GM12878 (cell line): ENCODE results near the gene MS4A6E. TPM values are rescaled to one million over a fixed set of nuclear protein-coding genes. Genes with fewer than 3 reads are reported as not detected.

Source experiments
- ATAC-seq: fragments of 200-7000 bp; cut with Tn5 transposase; 3 replicates; pipeline ENCODE4 v1.9.1; 2020; ENCODE audit warnings: mild to moderate bottlenecking, moderate library complexity
- BruUV-seq: library from RNA; stranded (reverse); fragments of 400-500 nt; replicated peaks from 2 replicates; lab custom pipeline; 2021; lab: Mats Ljungman, UMichigan
- CTCF ChIA-PET: fragments of 300-600 bp; sonication (Branson Sonifier 250); formaldehyde crosslinking; extraction: SDS; loops from one replicate; lab custom pipeline; 2021; ENCODE audit warnings: inconsistent platforms; lab: Yijun Ruan, JAX
- POLR2A ChIA-PET: fragments of 350-600 bp; formaldehyde crosslinking; extraction: SDS; loops from one replicate; lab custom pipeline; 2021; ENCODE audit warnings: inconsistent platforms; lab: Charles Lee
- RAD21 ChIA-PET: fragments of 300-600 bp; sonication (Branson Sonifier 250); formaldehyde crosslinking; loops from one replicate; lab custom pipeline; 2023; ENCODE audit warnings: antibody characterized with exemption; ENCODE audit not compliant: unreplicated experiment; lab: Charles Lee
- SMC1A ChIA-PET: fragments of 300-600 bp; sonication (Branson Sonifier 250); formaldehyde crosslinking; loops from one replicate; lab custom pipeline; 2023; ENCODE audit not compliant: unreplicated experiment, uncharacterized antibody; lab: Charles Lee
- DNase-seq: peaks from one replicate; pipeline ENCODE4 v3.0.0-alpha.2; 2011; ENCODE audit warnings: low read depth, low spot score
- FAIRE-seq: peaks from 3 replicates; lab custom pipeline; 2011; peaks lifted over from hg19 to GRCh38; lab: Jason Lieb, UNC
- H2AFZ ChIP-seq: 2 replicates; pipeline ENCODE4 v1.6.0; 2011; ENCODE audit warnings: low read depth, low read length, control low read depth; ENCODE audit not compliant: control insufficient read depth
- H3K27ac ChIP-seq: 2 replicates; pipeline ENCODE4 v1.5.1; 2011; ENCODE audit warnings: control low read depth; ENCODE audit not compliant: control insufficient read depth, insufficient read depth
- H3K27me3 ChIP-seq, 2 experiments: replicated peaks in 1 of 2; 2 replicates each; pipeline versions ENCODE4 v1.6.0 to v1.6.1; 2011; ENCODE audit warnings: low read length in 1 of 2; ENCODE audit not compliant: control insufficient read depth in 2 of 2, insufficient read depth in 2 of 2
- H3K36me3 ChIP-seq, 2 experiments: 2 replicates each; pipeline ENCODE4 v1.5.1; 2011; ENCODE audit warnings: low read length in 1 of 2; ENCODE audit not compliant: control insufficient read depth in 2 of 2, insufficient read depth in 2 of 2
- H3K4me1 ChIP-seq: 2 replicates; pipeline ENCODE4 v1.6.1; 2011; ENCODE audit warnings: mild to moderate bottlenecking, low read length, moderate library complexity, mixed read lengths; ENCODE audit not compliant: control insufficient read depth, insufficient read depth
- H3K4me2 ChIP-seq: 2 replicates; pipeline ENCODE4 v1.6.0; 2011; ENCODE audit warnings: control low read depth; ENCODE audit not compliant: control insufficient read depth, insufficient read depth
- H3K4me3 ChIP-seq: fragments of 200-600 bp; sonication (generic); 2 replicates; pipeline ENCODE4 v1.5.1; 2016
- H3K79me2 ChIP-seq: 2 replicates; pipeline ENCODE4 v1.6.0; 2011; ENCODE audit warnings: low read length; ENCODE audit not compliant: control insufficient read depth, insufficient read depth
- H3K9ac ChIP-seq: 2 replicates; pipeline ENCODE4 v1.8.0; 2011; ENCODE audit warnings: low read length, control low read depth, mixed read lengths; ENCODE audit not compliant: control insufficient read depth, insufficient read depth
- H3K9me3 ChIP-seq: replicated peaks from 3 replicates; pipeline ENCODE4 v1.5.1; 2011; ENCODE audit warnings: mild to moderate bottlenecking, low read length; ENCODE audit not compliant: control insufficient read depth, insufficient read depth
- H4K20me1 ChIP-seq: 2 replicates; pipeline ENCODE4 v1.6.0; 2011; ENCODE audit not compliant: control insufficient read depth, insufficient read depth
- BMI1 ChIP-seq: fragments of 450-650 bp; IDR thresholded peaks from 2 replicates; pipeline ENCODE4 v1.6.1; 2016; ENCODE audit warnings: mild to moderate bottlenecking, moderate library complexity, borderline replicate concordance
- CHD1 ChIP-seq: IDR thresholded peaks from 2 replicates; pipeline ENCODE4 v1.6.1; 2012; ENCODE audit warnings: low read depth, low read length, improper control_type of control experiment
- CHD2 ChIP-seq: IDR thresholded peaks from 2 replicates; pipeline ENCODE4 v1.6.1; 2011; ENCODE audit warnings: low read depth, low read length, improper control_type of control experiment, borderline replicate concordance
- CTCF ChIP-seq, 3 experiments: IDR thresholded peaks in 2 of 3; conservative IDR thresholded peaks in 1 of 3; 2 replicates each; pipeline ENCODE4 v1.5.1; 2011; ENCODE audit warnings: low read depth in 3 of 3, low read length in 3 of 3, mild to moderate bottlenecking in 3 of 3, control low read depth in 2 of 3, moderate library complexity in 2 of 3, inconsistent platforms in 1 of 3, mixed read lengths in 1 of 3; ENCODE audit not compliant: control insufficient read depth in 2 of 3, insufficient read depth in 1 of 3; ENCODE audit errors: extremely low read depth in 1 of 3
- ESRRA ChIP-seq: IDR thresholded peaks from 2 replicates; pipeline ENCODE4 v1.6.1; 2012; ENCODE audit warnings: mild to moderate bottlenecking, low read length, improper control_type of control experiment
- ETV6 ChIP-seq, 2 experiments: fragments of 450-650 bp in 1 of 2; IDR thresholded peaks in 1 of 2; conservative IDR thresholded peaks in 1 of 2; 2 replicates each; pipeline ENCODE4 v1.6.1; 2014; ENCODE audit warnings: antibody characterized with exemption in 1 of 2, borderline replicate concordance in 1 of 2, low read depth in 1 of 2, mild to moderate bottlenecking in 1 of 2, moderate library complexity in 1 of 2
- FOS ChIP-seq: IDR thresholded peaks from 3 replicates; pipeline ENCODE4 v1.6.1; 2011; ENCODE audit warnings: borderline replicate concordance; ENCODE audit not compliant: insufficient read length; ENCODE audit errors: extremely low read depth
- HCFC1 ChIP-seq: fragments of 150-350 bp; IDR thresholded peaks from 2 replicates; pipeline ENCODE4 v1.6.1; 2014; ENCODE audit warnings: low read length
- HDAC2 ChIP-seq: fragments of 200-600 bp; sonication (generic); IDR thresholded peaks from 2 replicates; pipeline ENCODE4 v1.6.1; 2017
- IKZF2 ChIP-seq, 2 experiments: fragments of 450-650 bp; IDR thresholded peaks; 2 replicates each; pipeline ENCODE4 v1.6.1; 2017; ENCODE audit warnings: mild to moderate bottlenecking in 2 of 2, moderate library complexity in 2 of 2
- JUND ChIP-seq: IDR thresholded peaks from 2 replicates; pipeline ENCODE4 v1.6.1; 2012; ENCODE audit warnings: low read depth, mild to moderate bottlenecking, low read length, improper control_type of control experiment, moderate library complexity
- PAX5 ChIP-seq: IDR thresholded peaks from 2 replicates; pipeline ENCODE4 v1.6.1; 2011; ENCODE audit warnings: low read depth, low read length, borderline replicate concordance
- PML ChIP-seq: IDR thresholded peaks from 2 replicates; pipeline ENCODE4 v1.6.1; 2012; ENCODE audit warnings: low read length, inconsistent platforms
- RAD51 ChIP-seq: fragments of 450-650 bp; IDR thresholded peaks from 2 replicates; pipeline ENCODE4 v1.6.1; 2016; ENCODE audit warnings: moderate library complexity, mild to moderate bottlenecking, inconsistent platforms
- REST ChIP-seq: IDR thresholded peaks from 2 replicates; pipeline ENCODE4 v1.6.1; 2012; ENCODE audit warnings: mild to moderate bottlenecking, low read depth, low read length
- SMAD1 ChIP-seq: fragments of 450-650 bp; IDR thresholded peaks from 2 replicates; pipeline ENCODE4 v1.6.1; 2018; ENCODE audit warnings: mild to moderate bottlenecking, low read depth; ENCODE audit not compliant: partially characterized antibody
- SMC3 ChIP-seq: IDR thresholded peaks from 2 replicates; pipeline ENCODE4 v1.6.1; 2011; ENCODE audit warnings: low read length, improper control_type of control experiment, borderline replicate concordance
- SP1 ChIP-seq: IDR thresholded peaks from one replicate; pipeline ENCODE4 v1.6.1; 2011; ENCODE audit warnings: low read depth, low read length
- WRNIP1 ChIP-seq: IDR thresholded peaks from 2 replicates; pipeline ENCODE4 v1.6.1; 2011; ENCODE audit warnings: low read depth, low read length, improper control_type of control experiment, borderline replicate concordance
- YY1 ChIP-seq: IDR thresholded peaks from 2 replicates; pipeline ENCODE4 v1.6.1; 2011; ENCODE audit warnings: low read depth, mild to moderate bottlenecking, low read length
- WGBS: methylation state at CpG from one replicate; pipeline ENCODE4 v1.1.6; 2016; ENCODE audit warnings: low lambda C conversion rate; ENCODE audit not compliant: insufficient replicate concordance, insufficient coverage; ENCODE audit errors: missing lambda C conversion rate; 5-methylcytosine and 5-hydroxymethylcytosine counted together
- in situ Hi-C: fragments of 300-500 bp; cut with MboI; formaldehyde crosslinking; loops from 9 replicates; pipeline ENCODE4 v1.14.3; 2018; ENCODE audit warnings: mixed read lengths
- intact Hi-C: fragments of 100-400 bp; cut with micrococcal nuclease; formaldehyde crosslinking; loops from one replicate; pipeline ENCODE4 v1.14.2; 2022; ENCODE audit not compliant: unreplicated experiment
- polyA plus RNA-seq, 11 experiments: library from polyadenylated mRNA; depleted of rRNA in 4 of 11; unstranded in 6 of 11; stranded (reverse) in 5 of 11; fragments of >200 nt; fragmentation: Nextera tagmentation in 4 of 11; fragmentation: Illumina TruSeq in 1 of 11; extraction: Ambion mirVana in 4 of 11; extraction: Trizol in 1 of 11; gene quantifications; 1 replicate in 1 of 11; 2 replicates in 10 of 11; pipeline versions ENCODE4 v1.2.1 to v1.2.3, GENCODE V29; 2011 to 2016; ENCODE audit warnings: inconsistent platforms in 2 of 11, missing spikeins in 2 of 11, low read depth in 1 of 11
- total RNA-seq, 4 experiments: library from RNA; depleted of rRNA in 3 of 4; stranded (reverse); fragments of >200 nt in 3 of 4; fragmentation: Illumina TruSeq in 1 of 4; extraction: Trizol in 1 of 4; gene quantifications; 2 replicates each; pipeline versions ENCODE4 v1.2.1 to v1.2.3, GENCODE V29; 2013 to 2021

MS4A6E gene
- total and polyA plus RNA-seq, 10 of the 15 experiments (the other 5 are each of a cell fraction or from before 2014, with no cell fraction given): 0.14 to 0.86 (median 0.47) TPM; not detected in 5

DNA sequence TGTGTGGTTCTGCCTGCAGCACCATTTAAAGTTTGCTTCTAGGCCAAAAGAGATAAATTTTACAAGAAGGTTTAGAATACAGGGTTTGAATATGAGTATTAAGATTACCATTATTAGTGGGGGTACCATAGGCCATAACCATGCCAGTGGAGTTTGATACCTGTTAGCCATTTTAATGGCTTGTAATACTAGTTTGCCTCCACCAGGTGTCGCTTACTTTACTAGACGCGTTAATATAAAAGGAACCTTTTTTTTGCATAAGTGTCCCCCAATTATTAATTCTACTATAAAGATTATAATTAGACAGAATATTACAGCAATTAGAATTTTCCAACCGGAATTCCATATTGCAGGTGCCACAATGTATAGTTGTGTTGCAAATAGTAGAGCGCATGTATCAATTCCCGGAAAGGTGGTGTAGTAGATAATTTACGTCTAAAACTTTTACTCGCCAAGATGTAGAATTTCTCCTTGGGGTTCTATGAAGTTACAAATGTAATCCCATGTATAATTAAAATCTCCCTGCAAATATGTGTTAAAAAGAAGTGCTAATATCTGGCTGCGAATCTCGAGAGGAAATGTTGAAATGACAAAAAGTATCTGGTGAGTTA, 16.1 kb downstream of the MS4A6E start:
- in situ Hi-C loops: no loop called here
- ATAC-seq: no peak
- Histone ChIP-seq H3K4me1 (peaks cover 16% of the 10 kb centered on the region), H2AFZ (no peak overlapping the region), H3K9ac (no peak overlapping the region), H3K4me3 (no peak overlapping the region), H3K4me2 (no peak overlapping the region), H3K27ac (no peak overlapping the region), H3K79me2 (no peaks in the 10 kb centered on the region), H3K36me3 (no peaks in the 10 kb centered on the region), H3K27me3 (no peaks in the 10 kb centered on the region), H3K9me3 (no peaks in the 10 kb centered on the region), H4K20me1 (no peaks in the 10 kb centered on the region)
- BruUV-seq: no TSS peak
- WGBS: 59% methylated on average over 10 of the region's 10 CpGs
- ChIA-PET POLR2A (interaction anchor here (0.7 kb wide), 1 partner anchor 137 kb away, joined by 3 read pairs; no protein-coding TSS in a partner anchor), SMC1A (interaction anchor here (0.6 to 6.6 kb wide), 13 partner anchors 9 to 449 kb away, joined by 3 to 116 read pairs (median 9); no protein-coding TSS in a partner anchor), RAD21 (interaction anchor here (0.7 to 4.5 kb wide), 7 partner anchors 9 to 144 kb away, joined by 3 to 83 read pairs (median 4); no protein-coding TSS in a partner anchor), CTCF (interaction anchor here (0.7 to 9.9 kb wide), 25 partner anchors 9 to 420 kb away, joined by 3 to 200 read pairs (median 4); no protein-coding TSS in a partner anchor)
- intact Hi-C loops: loop anchor here (10.0 kb wide), 1 partner anchor 518 kb away; no protein-coding TSS in a partner anchor
- no peak for DNase-seq
- FAIRE-seq: no peak
- no peak for TF ChIP-seq CHD2
- TF ChIP-seq YY1: peak; percentile 30; the same call in 1 of the 2 replicates
- TF ChIP-seq BMI1: no peak
- peak; percentile 43 to 54 (median 53) for TF ChIP-seq CTCF (IDR thresholded peaks at IDR 0.05 in 2 of 3, conservative IDR thresholded peaks at IDR 0.05 in 1 of 3; ENCODE audit: control insufficient read depth in 2 of 3, extremely low read depth in 1 of 3, insufficient read depth in 1 of 3, low read depth in 3 of 3, low read length in 3 of 3)
- no peak for TF ChIP-seq ESRRA
- TF ChIP-seq REST: no peak
- no peak for TF ChIP-seq WRNIP1
- no peak for TF ChIP-seq SP1
- TF ChIP-seq SMAD1: no peak
- TF ChIP-seq PML: no peak
- TF ChIP-seq HCFC1: no peak
- TF ChIP-seq HDAC2: no peak
- peak; percentile 56; the same call in 1 of the 2 replicates for TF ChIP-seq SMC3
- TF ChIP-seq RAD51: no peak
- TF ChIP-seq FOS: no peak
- no peak for TF ChIP-seq PAX5
- no peak for TF ChIP-seq JUND
- no peak for TF ChIP-seq ETV6 (conservative IDR thresholded peaks at IDR 0.05 in 1 of 2, IDR thresholded peaks at IDR 0.05 in 1 of 2; ENCODE audit: borderline replicate concordance in 1 of 2, low read depth in 1 of 2)
- no peak for TF ChIP-seq CHD1
- TF ChIP-seq IKZF2 (IDR thresholded peaks at IDR 0.05): no peak
